K562 (cell line): ENCODE results near the gene MRPS15. TPM values are rescaled to one million over a fixed set of nuclear protein-coding genes. Genes with fewer than 3 reads are reported as not detected.

Source experiments
- ATAC-seq: fragments of 200-7000 bp; cut with Tn5 transposase; 3 replicates; pipeline ENCODE4 v1.9.1; 2020; ENCODE audit warnings: moderate library complexity
- BruUV-seq: library from RNA; stranded (reverse); fragments of 400-500 nt; replicated peaks from 2 replicates; lab custom pipeline; 2021; lab: Mats Ljungman, UMichigan
- CTCF ChIA-PET: fragments of 300-600 bp; formaldehyde crosslinking; extraction: SDS; loops from one replicate; lab custom pipeline; 2021; ENCODE audit warnings: low intra/inter-chr PET ratio; lab: Yijun Ruan, JAX
- POLR2A ChIA-PET: fragments of 300-600, 350-650 bp; sonication (Branson Sonifier 250); formaldehyde crosslinking; extraction: SDS; loops from one replicate; lab custom pipeline; 2021; ENCODE audit warnings: antibody characterized with exemption, inconsistent platforms; lab: Yijun Ruan, JAX
- DNase-seq, 4 experiments: peaks; one replicate each; pipeline versions ENCODE4 v3.0.0 to v3.0.0-alpha.2; 2011 to 2018; ENCODE audit warnings: low spot score in 3 of 4, mixed read lengths in 3 of 4; ENCODE audit errors: extremely low read depth in 1 of 4
- FAIRE-seq: peaks from 2 replicates; lab custom pipeline; 2011; peaks lifted over from hg19 to GRCh38; lab: Jason Lieb, UNC
- H2AFZ ChIP-seq: 2 replicates; pipeline ENCODE4 v1.6.0; 2011; ENCODE audit warnings: low read depth, low read length, control low read depth, inconsistent platforms
- H3K27ac ChIP-seq: fragments of 200-600 bp; 3 replicates; pipeline ENCODE4 v1.8.0; 2011; ENCODE audit warnings: low read depth, mild to moderate bottlenecking, control low read depth, inconsistent platforms, low read length, moderate library complexity, mixed read lengths; ENCODE audit errors: extremely low read depth
- H3K27me3 ChIP-seq, 2 experiments: fragments of 300-600 bp in 1 of 2; 2 replicates in 1 of 2; 3 replicates in 1 of 2; pipeline versions ENCODE4 v1.6.0 to v1.8.0; 2011; ENCODE audit warnings: inconsistent platforms in 2 of 2, low read length in 2 of 2, mild to moderate bottlenecking in 1 of 2, mixed read lengths in 1 of 2, moderate library complexity in 1 of 2; ENCODE audit not compliant: control insufficient read depth in 2 of 2, insufficient read depth in 2 of 2
- H3K36me3 ChIP-seq: fragments of 300-600 bp; 3 replicates; pipeline ENCODE4 v1.8.0; 2011; ENCODE audit warnings: mild to moderate bottlenecking, low read length, inconsistent platforms; ENCODE audit not compliant: control insufficient read depth, insufficient read depth
- H3K4me1 ChIP-seq, 2 experiments: fragments of 200-600 bp in 1 of 2; replicated peaks in 1 of 2; 2 replicates in 1 of 2; 3 replicates in 1 of 2; pipeline versions ENCODE4 v1.5.1 to v1.8.0; 2011; ENCODE audit warnings: inconsistent platforms in 2 of 2, low read length in 2 of 2, mild to moderate bottlenecking in 1 of 2, mixed read lengths in 1 of 2, moderate library complexity in 1 of 2; ENCODE audit not compliant: control insufficient read depth in 2 of 2, insufficient read depth in 2 of 2
- H3K4me2 ChIP-seq: 2 replicates; pipeline ENCODE4 v1.6.1; 2011; ENCODE audit warnings: low read length, control low read depth, inconsistent platforms, mixed read lengths; ENCODE audit not compliant: insufficient read depth
- H3K4me3 ChIP-seq: fragments of 200-600 bp; sonication (generic), shearing (Covaris generic); 2 replicates; pipeline ENCODE4 v1.5.1; 2016; ENCODE audit warnings: control low read depth, inconsistent platforms
- H3K79me2 ChIP-seq: fragments of 200-600 bp; 3 replicates; pipeline ENCODE4 v1.8.0; 2011; ENCODE audit warnings: low read length, inconsistent platforms; ENCODE audit not compliant: control insufficient read depth, insufficient read depth
- H3K9ac ChIP-seq, 2 experiments: 2 replicates each; pipeline versions ENCODE4 v1.6.0 to v1.6.1; 2011; ENCODE audit warnings: low read depth in 2 of 2, low read length in 2 of 2, control low read depth in 1 of 2, inconsistent platforms in 1 of 2, mild to moderate bottlenecking in 1 of 2, mixed read lengths in 1 of 2; ENCODE audit not compliant: insufficient read depth in 1 of 2
- H3K9me1 ChIP-seq: one replicate; pipeline ENCODE4 v1.6.0; 2011; ENCODE audit warnings: inconsistent platforms, mild to moderate bottlenecking, low read length, moderate library complexity; ENCODE audit not compliant: control insufficient read depth, insufficient read depth
- H3K9me3 ChIP-seq: replicated peaks from 2 replicates; pipeline ENCODE4 v1.5.1; 2011; ENCODE audit warnings: low read depth, low read length, inconsistent platforms; ENCODE audit not compliant: control insufficient read depth, insufficient read depth
- H4K20me1 ChIP-seq: replicated peaks from 2 replicates; pipeline ENCODE4 v1.6.1; 2011; ENCODE audit warnings: low read length, inconsistent platforms, mixed read lengths; ENCODE audit not compliant: control insufficient read depth, insufficient read depth
- BCOR ChIP-seq: fragments of 450-650 bp; IDR thresholded peaks from 2 replicates; pipeline ENCODE4 v1.6.1; 2016
- CBX5 ChIP-seq: IDR thresholded peaks from 2 replicates; pipeline ENCODE4 v1.6.1; 2014; ENCODE audit warnings: low read depth, borderline replicate concordance
- COPS2 ChIP-seq: fragments of 450-650 bp; conservative IDR thresholded peaks from 2 replicates; pipeline ENCODE4 v1.6.1; 2016; ENCODE audit warnings: mild to moderate bottlenecking, moderate library complexity
- HMG20A ChIP-seq: fragments of 450-650 bp; formaldehyde crosslinking; conservative IDR thresholded peaks from 2 replicates; pipeline ENCODE4 v1.4.0; 2020; ENCODE audit warnings: mild to moderate bottlenecking, mixed read lengths
- HMGN3 ChIP-seq: IDR thresholded peaks from 2 replicates; pipeline ENCODE4 v1.6.1; 2011; ENCODE audit warnings: borderline replicate concordance, low read depth, mild to moderate bottlenecking, mixed read lengths, low read length; ENCODE audit not compliant: insufficient read length; ENCODE audit errors: extremely low read depth
- IFI16 ChIP-seq: fragments of 250-450 bp; sonication (Bioruptor Pico); IDR thresholded peaks from 2 replicates; pipeline ENCODE4 v2.1.2; 2022; ENCODE audit warnings: mild to moderate bottlenecking, inconsistent platforms
- KLF13 ChIP-seq: fragments of 450-650 bp; IDR thresholded peaks from 2 replicates; pipeline ENCODE4 v1.6.1; 2016; ENCODE audit warnings: missing genetic modification characterization, low read depth, mild to moderate bottlenecking, missing compliant biosample characterization, moderate library complexity, borderline replicate concordance
- LEF1 ChIP-seq: fragments of 450-650 bp; IDR thresholded peaks from 2 replicates; pipeline ENCODE4 v1.6.1; 2016; ENCODE audit warnings: mild to moderate bottlenecking
- MYC ChIP-seq, 2 experiments: fragments of 250-450 bp in 1 of 2; sonication (Bioruptor Pico) in 1 of 2; IDR thresholded peaks; 2 replicates each; pipeline versions ENCODE4 v1.5.1 to v1.6.1; 2012 to 2021; ENCODE audit warnings: low read depth in 2 of 2, borderline replicate concordance in 1 of 2, improper control_type of control experiment in 1 of 2, low read length in 1 of 2, mild to moderate bottlenecking in 1 of 2, moderate library complexity in 1 of 2
- NELFE ChIP-seq: IDR thresholded peaks from 2 replicates; pipeline ENCODE4 v1.6.1; 2011; ENCODE audit warnings: mild to moderate bottlenecking; ENCODE audit not compliant: insufficient read depth, insufficient read length
- NEUROD1 ChIP-seq: fragments of 150-350 bp; IDR thresholded peaks from 2 replicates; pipeline ENCODE4 v1.6.1; 2014; ENCODE audit warnings: borderline replicate concordance, low read length, low read depth; ENCODE audit not compliant: partially characterized antibody
- NFIX ChIP-seq: fragments of 250-450 bp; sonication (Bioruptor Pico); IDR thresholded peaks from 2 replicates; pipeline ENCODE4 v1.4.0; 2020; ENCODE audit warnings: low read depth, mild to moderate bottlenecking, moderate library complexity
- NR2F6 ChIP-seq: fragments of 450-650 bp; formaldehyde crosslinking; IDR thresholded peaks from 2 replicates; pipeline ENCODE4 v1.4.0; 2020; ENCODE audit warnings: mild to moderate bottlenecking
- PURB ChIP-seq: sonication (generic); formaldehyde crosslinking; IDR thresholded peaks from 2 replicates; pipeline ENCODE4 v1.9.0; 2021; ENCODE audit warnings: low read depth, mild to moderate bottlenecking, missing genetic modification reagents
- SMARCA5 ChIP-seq: fragments of 450-650 bp; IDR thresholded peaks from 2 replicates; pipeline ENCODE4 v1.6.1; 2016
- SP2 ChIP-seq: IDR thresholded peaks from 2 replicates; pipeline ENCODE4 v1.6.1; 2011; ENCODE audit warnings: mild to moderate bottlenecking, low read depth, low read length, moderate library complexity; ENCODE audit not compliant: poor library complexity, severe bottlenecking; ENCODE audit errors: extremely low read depth
- ZBTB26 ChIP-seq: fragments of 450-650 bp; formaldehyde crosslinking; IDR thresholded peaks from 2 replicates; pipeline ENCODE4 v1.4.0; 2022; ENCODE audit warnings: missing genetic modification characterization
- ZC3H4 ChIP-seq: sonication (generic); formaldehyde crosslinking; IDR thresholded peaks from 2 replicates; pipeline ENCODE4 v1.9.0; 2021; ENCODE audit warnings: missing genetic modification reagents, borderline replicate concordance
- ZKSCAN1 ChIP-seq: fragments of 150-350 bp; IDR thresholded peaks from 2 replicates; pipeline ENCODE4 v1.6.1; 2016; ENCODE audit warnings: low read depth, low read length
- ZNF143 ChIP-seq: sonication (generic); formaldehyde crosslinking; IDR thresholded peaks from 2 replicates; pipeline ENCODE4 v1.9.0; 2022; ENCODE audit warnings: mild to moderate bottlenecking, missing genetic modification reagents
- ZNF174 ChIP-seq: fragments of 250-450 bp; sonication (Bioruptor Pico); IDR thresholded peaks from 2 replicates; pipeline ENCODE4 v1.4.0; 2020; ENCODE audit warnings: mild to moderate bottlenecking
- WGBS: fragments of 100-300 bp; shearing (Covaris generic); methylation state at CpG from one replicate; pipeline ENCODE4 v1.1.6; 2016; ENCODE audit warnings: low coverage, mixed read lengths; ENCODE audit not compliant: insufficient coverage; ENCODE audit errors: missing lambda C conversion rate; 5-methylcytosine and 5-hydroxymethylcytosine counted together
- in situ Hi-C: fragments of 300-500 bp; cut with MboI; formaldehyde crosslinking; loops from 4 replicates; pipeline ENCODE4 v1.15.0; 2018; ENCODE audit warnings: inconsistent platforms, mixed read lengths
- intact Hi-C: fragments of 100-400 bp; cut with micrococcal nuclease; formaldehyde crosslinking; loops from 2 replicates; pipeline ENCODE4 v1.14.2; 2022
- polyA plus RNA-seq, 8 experiments: library from polyadenylated mRNA; depleted of rRNA in 4 of 8; stranded (reverse) in 5 of 8; unstranded in 3 of 8; fragments of >200 nt; fragmentation: Nextera tagmentation in 2 of 8; fragmentation: Illumina TruSeq in 1 of 8; extraction: Ambion mirVana in 2 of 8; extraction: Trizol in 1 of 8; gene quantifications; 2 replicates each; pipeline versions ENCODE4 v1.2.1 to v1.2.3, GENCODE V29; 2011 to 2014; ENCODE audit warnings: inconsistent platforms in 1 of 8, missing spikeins in 1 of 8
- total RNA-seq, 7 experiments: library from RNA; depleted of rRNA in 6 of 7; stranded (reverse); fragments of >200 nt in 6 of 7; fragmentation: Illumina TruSeq in 2 of 7; extraction: Trizol in 2 of 7; gene quantifications; 2 replicates each; pipeline versions ENCODE4 v1.2.1 to v1.2.3, GENCODE V29; 2011 to 2021; ENCODE audit warnings: low replicate concordance in 1 of 7
- TF ChIP-seq, protein P1 (sequence below): fragments of 450-650 bp; formaldehyde crosslinking; IDR thresholded peaks from 2 replicates; pipeline ENCODE4 v1.4.0; 2020; ENCODE audit warnings: mild to moderate bottlenecking

Gene MRPS15
- total and polyA plus RNA-seq, 9 of the 15 experiments (the other 6 are each of a cell fraction or from before 2014, with no cell fraction given), result 62.9 to 286 (median 149) TPM

- 10% methylated on average over 13 of the region's 13 CpGs for WGBS
- POLR2A ChIA-PET, result interaction anchor here (0.6 to 1.0 kb wide), 3 partner anchors 34 to 306 kb away, joined by 3 to 5 read pairs (median 3); partner anchors contain the start of gene MRPS15
- no TSS peak for BruUV-seq
- TF ChIP-seq IFI16 (CRISPR knock-in tag) (no peak), NELFE (no peak), HMG20A (CRISPR knock-in tag) (no peak), NFIX (no peak), KLF13 (tag) (no peak), LEF1 (no peak), COPS2 (no peak), NR2F6 (CRISPR knock-in tag) (no peak), SMARCA5 (peak; percentile 71), ZC3H4 (CRISPR knock-in tag) (no peak), BCOR (no peak), ZNF143 (no peak), ZNF174 (no peak), CBX5 (no peak), SP2 (peak; percentile 17), ZBTB26 (peak; percentile 88; the same call in 1 of the 2 replicates), MYC (IDR thresholded peaks at IDR 0.05; ENCODE audit: low read depth, low read length) (peak; percentile 39; the same call in 1 of the 2 replicates), MYC (CRISPR knock-in tag; IDR thresholded peaks at IDR 0.05; ENCODE audit: borderline replicate concordance, low read depth) (no peak), PURB (CRISPR knock-in tag) (no peak), NEUROD1 (no peak), ZKSCAN1 (no peak), HMGN3 (no peak)
- TF ChIP-seq, protein P1, sequence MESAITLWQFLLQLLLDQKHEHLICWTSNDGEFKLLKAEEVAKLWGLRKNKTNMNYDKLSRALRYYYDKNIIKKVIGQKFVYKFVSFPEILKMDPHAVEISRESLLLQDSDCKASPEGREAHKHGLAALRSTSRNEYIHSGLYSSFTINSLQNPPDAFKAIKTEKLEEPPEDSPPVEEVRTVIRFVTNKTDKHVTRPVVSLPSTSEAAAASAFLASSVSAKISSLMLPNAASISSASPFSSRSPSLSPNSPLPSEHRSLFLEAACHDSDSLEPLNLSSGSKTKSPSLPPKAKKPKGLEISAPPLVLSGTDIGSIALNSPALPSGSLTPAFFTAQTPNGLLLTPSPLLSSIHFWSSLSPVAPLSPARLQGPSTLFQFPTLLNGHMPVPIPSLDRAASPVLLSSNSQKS, result no peak
Measured at GRCh38 chr1:36420836-36421317, 43.3 kb downstream of the MRPS15 start.

More at GRCh38 chr1:36420836-36421317, 43.3 kb downstream of the MRPS15 start:
- no peaks in the 10 kb centered on the region for H3K36me3 ChIP-seq
- no peaks in the 10 kb centered on the region for H3K27me3 ChIP-seq
- DNase-seq (peak; percentile 79 to 93 (median 89)), ATAC-seq (peak; percentile 99), FAIRE-seq (peak; percentile 89)
- H2AFZ ChIP-seq, result peak overlapping the region; percentile 58
- H3K27ac ChIP-seq, result no peak overlapping the region
- H3K79me2 ChIP-seq, result no peaks in the 10 kb centered on the region
- intact Hi-C loops, result loop anchor here (1.0 to 10.0 kb wide), 6 partner anchors 52 to 320 kb away; partner anchors contain the start of gene TRAPPC3
- H3K9me1 ChIP-seq, result no peaks in the 10 kb centered on the region
- no peak overlapping the region for H3K4me2 ChIP-seq
- no peak overlapping the region for H3K4me3 ChIP-seq
- H4K20me1 ChIP-seq, result no peaks in the 10 kb centered on the region
- H3K9me3 ChIP-seq, result no peaks in the 10 kb centered on the region
- CTCF ChIA-PET, result interaction anchor here (0.6 to 3.0 kb wide), 8 partner anchors 13 to 321 kb away, joined by 3 to 27 read pairs (median 4); partner anchors contain the start of gene TRAPPC3
- H3K9ac ChIP-seq, result peak overlapping the region in 1 of 2 experiments; percentile 38; a peak in 1 of 4 replicates
- peaks cover 0 to 3% of the 10 kb centered on the region in 2 experiments; a peak in 2 of 5 replicates for H3K4me1 ChIP-seq
- in situ Hi-C loops, result loop anchor here (5.0 kb wide), 2 partner anchors 74 to 319 kb away; no protein-coding TSS in a partner anchor
